A549 (cell line): ENCODE data around the gene FXN. TPM values are rescaled to one million over a fixed set of nuclear protein-coding genes. Genes with fewer than 3 reads are reported as not detected.

Experiments
- ATAC-seq, 2 experiments: fragments of 200-7000 bp in 1 of 2; fragments of >200 bp in 1 of 2; cut with Nextera tagmentation in 1 of 2; cut with Tn5 transposase in 1 of 2; 3 replicates each; pipeline versions ENCODE4 v1.8.0 to v1.9.1; 2018 to 2020; ENCODE audit warnings: mild to moderate bottlenecking in 1 of 2, moderate library complexity in 1 of 2
- CTCF ChIA-PET: fragments of 300-600 bp; sonication (Branson Sonifier 250); formaldehyde crosslinking; extraction: SDS; loops from one replicate; lab custom pipeline; 2021; ENCODE audit warnings: antibody characterized with exemption, inconsistent platforms; lab: Yijun Ruan, JAX
- POLR2A ChIA-PET: fragments of 350-600 bp; formaldehyde crosslinking; extraction: SDS; loops from one replicate; lab custom pipeline; 2021; ENCODE audit warnings: antibody characterized with exemption, inconsistent platforms; lab: Yijun Ruan, JAX
- DNase-seq, 2 experiments: peaks; one replicate each; pipeline versions ENCODE4 v3.0.0 to v3.0.0-alpha.2; 2011 to 2016; ENCODE audit warnings: low read depth in 1 of 2, low spot score in 1 of 2
- FAIRE-seq: peaks from 2 replicates; lab custom pipeline; 2011; peaks lifted over from hg19 to GRCh38; lab: Jason Lieb, UNC
- H3K27ac ChIP-seq, 2 experiments: fragments of >200 bp; sonication (Bioruptor Twin); formaldehyde crosslinking; 3 replicates each; pipeline ENCODE4 v1.5.1; 2016 to 2017
- H3K4me1 ChIP-seq: fragments of >200 bp; sonication (Bioruptor Twin); formaldehyde crosslinking; 3 replicates; pipeline ENCODE4 v1.6.1; 2016
- H3K4me2 ChIP-seq: fragments of >200 bp; sonication (Bioruptor Twin); formaldehyde crosslinking; 3 replicates; pipeline ENCODE4 v1.6.1; 2016
- H3K4me3 ChIP-seq: fragments of >200 bp; sonication (Bioruptor Twin); formaldehyde crosslinking; 3 replicates; pipeline ENCODE4 v1.5.1; 2016
- H3K9me3 ChIP-seq: fragments of >200 bp; sonication (Bioruptor Twin); formaldehyde crosslinking; 3 replicates; pipeline ENCODE4 v1.6.1; 2016
- BHLHE40 ChIP-seq: IDR thresholded peaks from 2 replicates; pipeline ENCODE4 v1.6.1; 2012; ENCODE audit warnings: low read depth, low read length, inconsistent platforms
- CBX8 ChIP-seq: fragments of 200-600 bp; sonication (generic); IDR thresholded peaks from 2 replicates; pipeline ENCODE4 v1.6.1; 2016
- CHD2 ChIP-seq: fragments of 150-350 bp; IDR thresholded peaks from 2 replicates; pipeline ENCODE4 v1.6.1; 2014; ENCODE audit warnings: low read length; ENCODE audit not compliant: partially characterized antibody
- EHF ChIP-seq: fragments of 250-450 bp; sonication (Bioruptor Pico); IDR thresholded peaks from 2 replicates; pipeline ENCODE4 v1.5.0; 2020; ENCODE audit warnings: mild to moderate bottlenecking
- FOSL2 ChIP-seq, 2 experiments: fragments of 450-650 bp in 1 of 2; fragments of >200 bp in 1 of 2; sonication (Bioruptor Twin) in 1 of 2; formaldehyde crosslinking; IDR thresholded peaks; 2 replicates each; pipeline versions ENCODE4 v1.5.0 to v1.6.1; 2016 to 2020; ENCODE audit warnings: mild to moderate bottlenecking in 1 of 2, moderate library complexity in 1 of 2
- HEYL ChIP-seq: fragments of 250-450 bp; sonication (Bioruptor Pico); IDR thresholded peaks from 2 replicates; pipeline ENCODE4 v1.8.0; 2021; ENCODE audit warnings: mild to moderate bottlenecking, moderate library complexity
- HOXA7 ChIP-seq: fragments of 250-450 bp; sonication (Bioruptor Pico); IDR thresholded peaks from 2 replicates; pipeline ENCODE4 v1.5.0; 2020; ENCODE audit warnings: mild to moderate bottlenecking, moderate library complexity
- HOXB5 ChIP-seq: fragments of 250-450 bp; sonication (Bioruptor Pico); IDR thresholded peaks from 2 replicates; pipeline ENCODE4 v1.5.0; 2020; ENCODE audit warnings: mild to moderate bottlenecking, moderate library complexity
- JUN ChIP-seq, 2 experiments: fragments of >200 bp; sonication (Bioruptor Twin); formaldehyde crosslinking; IDR thresholded peaks; 2 replicates in 1 of 2; 3 replicates in 1 of 2; pipeline ENCODE4 v1.6.1; 2016 to 2017
- KDM1A ChIP-seq: fragments of 200-600 bp; sonication (generic); IDR thresholded peaks from 2 replicates; pipeline ENCODE4 v1.6.1; 2016; ENCODE audit warnings: low read depth, mild to moderate bottlenecking
- MAFK ChIP-seq: fragments of 450-650 bp; IDR thresholded peaks from 2 replicates; pipeline ENCODE4 v1.6.1; 2014; ENCODE audit not compliant: partially characterized antibody
- NR3C1 ChIP-seq: fragments of >200 bp; sonication (Bioruptor Twin); formaldehyde crosslinking; IDR thresholded peaks from 3 replicates; pipeline ENCODE4 v1.6.1; 2017
- POLR2A ChIP-seq: IDR thresholded peaks from 2 replicates; pipeline ENCODE4 v1.6.1; 2012; ENCODE audit warnings: mild to moderate bottlenecking, low read length
- POLR2AphosphoS2 ChIP-seq: conservative IDR thresholded peaks from 2 replicates; pipeline ENCODE4 v1.6.1; 2012; ENCODE audit warnings: low read length, improper control_type of control experiment, inconsistent platforms
- RARB ChIP-seq: fragments of 250-450 bp; sonication (Bioruptor Pico); IDR thresholded peaks from 2 replicates; pipeline ENCODE4 v1.8.0; 2021; ENCODE audit warnings: mild to moderate bottlenecking, moderate library complexity
- RNF2 ChIP-seq: fragments of 200-600 bp; sonication (generic); IDR thresholded peaks from 2 replicates; pipeline ENCODE4 v1.6.1; 2016; ENCODE audit warnings: low read depth, mild to moderate bottlenecking, antibody characterized with exemption, moderate library complexity, borderline replicate concordance
- SREBF2 ChIP-seq: fragments of 450-650 bp; IDR thresholded peaks from 2 replicates; pipeline ENCODE4 v1.6.1; 2014; ENCODE audit warnings: mild to moderate bottlenecking, moderate library complexity
- ZC3H11A ChIP-seq: fragments of 450-650 bp; IDR thresholded peaks from 2 replicates; pipeline ENCODE4 v1.6.1; 2014; ENCODE audit warnings: antibody characterized with exemption, mild to moderate bottlenecking
- WGBS: methylation state at CpG from one replicate; pipeline ENCODE4 v1.1.6; 2017; ENCODE audit errors: missing lambda C conversion rate; 5-methylcytosine and 5-hydroxymethylcytosine counted together
- polyA plus RNA-seq, 4 experiments: library from polyadenylated mRNA; depleted of rRNA in 3 of 4; stranded (reverse); fragments of >200 nt; fragmentation: RNase III in 1 of 4; extraction: RNeasy Plus Mini Kit Qiagen cat#74134 plus additional on column Dnase treatment in 1 of 4; gene quantifications; 2 replicates in 3 of 4; 3 replicates in 1 of 4; pipeline ENCODE4 v1.2.3, GENCODE V29; 2011 to 2017
- TF ChIP-seq, protein P1 (sequence below): fragments of >200 bp; sonication (Bioruptor Twin); formaldehyde crosslinking; IDR thresholded peaks from 3 replicates; pipeline ENCODE4 v1.5.1; 2016
- TF ChIP-seq, protein P2 (sequence below): fragments of 150-350 bp; IDR thresholded peaks from 2 replicates; pipeline ENCODE4 v1.6.1; 2014; ENCODE audit warnings: low read depth, mild to moderate bottlenecking, low read length
- TF ChIP-seq, protein P3 (sequence below): IDR thresholded peaks from 2 replicates; pipeline ENCODE4 v1.6.1; 2012; ENCODE audit warnings: low read depth, borderline replicate concordance
- TF ChIP-seq, protein P4 (sequence below): fragments of 250-450 bp; sonication (Bioruptor Pico); IDR thresholded peaks from 2 replicates; pipeline ENCODE4 v1.5.0; 2020; ENCODE audit warnings: low read depth, mild to moderate bottlenecking, moderate library complexity
- TF ChIP-seq, protein P5 (sequence below): fragments of >200 bp; sonication (Bioruptor Twin); formaldehyde crosslinking; IDR thresholded peaks from 3 replicates; pipeline ENCODE4 v1.6.1; 2016

Gene FXN
- polyA plus RNA-seq, 2 of the 4 experiments (the other 2 are of a cell fraction) = 22.5 to 26.0 TPM

DNA sequence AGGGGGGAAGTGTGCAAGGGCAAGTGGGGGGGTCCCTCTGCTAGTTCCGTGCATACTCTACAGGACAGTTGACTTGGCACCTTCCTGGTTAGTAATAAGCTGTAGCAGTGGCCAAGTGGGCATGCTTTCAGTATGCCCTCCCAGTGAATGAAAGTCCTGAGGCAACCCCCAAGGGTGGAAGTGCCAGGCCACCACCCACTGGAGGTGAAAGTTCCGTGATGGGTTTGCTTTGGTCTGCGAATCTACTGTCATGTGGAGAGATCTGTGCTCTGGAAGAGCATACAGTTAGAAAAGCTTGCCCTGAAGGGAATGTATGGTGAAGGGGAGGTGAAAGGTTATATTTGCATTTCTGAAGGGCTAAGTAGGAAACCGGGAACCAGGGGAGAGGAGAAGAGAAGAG lies 10.3 kb downstream of the FXN start:
- ATAC-seq (no peak), DNase-seq (no peak), FAIRE-seq (no peak)
- ChIA-PET CTCF (interaction anchor here (0.8 to 12.4 kb wide), 5 partner anchors 8 to 629 kb away, joined by 3 to 84 read pairs (median 9); partner anchors contain the start of gene FXN), POLR2A (interaction anchor here (0.6 to 1.8 kb wide), 2 partner anchors 10 to 147 kb away, joined by 3 to 6 read pairs; partner anchors contain the start of gene FXN)
- H3K27ac ChIP-seq = no peak overlapping the region
- WGBS = 90% methylated on average over 4 of the region's 4 CpGs
- no peak for TF ChIP-seq MAFK
- TF ChIP-seq HOXA7 (CRISPR knock-in tag) = no peak
- no peak for TF ChIP-seq EHF (CRISPR knock-in tag)
- TF ChIP-seq, protein P1, sequence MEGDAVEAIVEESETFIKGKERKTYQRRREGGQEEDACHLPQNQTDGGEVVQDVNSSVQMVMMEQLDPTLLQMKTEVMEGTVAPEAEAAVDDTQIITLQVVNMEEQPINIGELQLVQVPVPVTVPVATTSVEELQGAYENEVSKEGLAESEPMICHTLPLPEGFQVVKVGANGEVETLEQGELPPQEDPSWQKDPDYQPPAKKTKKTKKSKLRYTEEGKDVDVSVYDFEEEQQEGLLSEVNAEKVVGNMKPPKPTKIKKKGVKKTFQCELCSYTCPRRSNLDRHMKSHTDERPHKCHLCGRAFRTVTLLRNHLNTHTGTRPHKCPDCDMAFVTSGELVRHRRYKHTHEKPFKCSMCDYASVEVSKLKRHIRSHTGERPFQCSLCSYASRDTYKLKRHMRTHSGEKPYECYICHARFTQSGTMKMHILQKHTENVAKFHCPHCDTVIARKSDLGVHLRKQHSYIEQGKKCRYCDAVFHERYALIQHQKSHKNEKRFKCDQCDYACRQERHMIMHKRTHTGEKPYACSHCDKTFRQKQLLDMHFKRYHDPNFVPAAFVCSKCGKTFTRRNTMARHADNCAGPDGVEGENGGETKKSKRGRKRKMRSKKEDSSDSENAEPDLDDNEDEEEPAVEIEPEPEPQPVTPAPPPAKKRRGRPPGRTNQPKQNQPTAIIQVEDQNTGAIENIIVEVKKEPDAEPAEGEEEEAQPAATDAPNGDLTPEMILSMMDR = no peak
- no peak for TF ChIP-seq RNF2
- TF ChIP-seq SREBF2 = no peak
- TF ChIP-seq JUN (IDR thresholded peaks at IDR 0.05) = no peak
- TF ChIP-seq BHLHE40 = no peak
- TF ChIP-seq, protein P2, sequence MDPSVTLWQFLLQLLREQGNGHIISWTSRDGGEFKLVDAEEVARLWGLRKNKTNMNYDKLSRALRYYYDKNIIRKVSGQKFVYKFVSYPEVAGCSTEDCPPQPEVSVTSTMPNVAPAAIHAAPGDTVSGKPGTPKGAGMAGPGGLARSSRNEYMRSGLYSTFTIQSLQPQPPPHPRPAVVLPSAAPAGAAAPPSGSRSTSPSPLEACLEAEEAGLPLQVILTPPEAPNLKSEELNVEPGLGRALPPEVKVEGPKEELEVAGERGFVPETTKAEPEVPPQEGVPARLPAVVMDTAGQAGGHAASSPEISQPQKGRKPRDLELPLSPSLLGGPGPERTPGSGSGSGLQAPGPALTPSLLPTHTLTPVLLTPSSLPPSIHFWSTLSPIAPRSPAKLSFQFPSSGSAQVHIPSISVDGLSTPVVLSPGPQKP = no peak
- TF ChIP-seq CBX8 = no peak
- TF ChIP-seq POLR2AphosphoS2 = no peak
- no peak overlapping the region for H3K4me3 ChIP-seq
- H3K4me1 ChIP-seq = no peaks in the 10 kb centered on the region
- H3K4me2 ChIP-seq = no peak overlapping the region
- no peaks in the 10 kb centered on the region for H3K9me3 ChIP-seq

DNA sequence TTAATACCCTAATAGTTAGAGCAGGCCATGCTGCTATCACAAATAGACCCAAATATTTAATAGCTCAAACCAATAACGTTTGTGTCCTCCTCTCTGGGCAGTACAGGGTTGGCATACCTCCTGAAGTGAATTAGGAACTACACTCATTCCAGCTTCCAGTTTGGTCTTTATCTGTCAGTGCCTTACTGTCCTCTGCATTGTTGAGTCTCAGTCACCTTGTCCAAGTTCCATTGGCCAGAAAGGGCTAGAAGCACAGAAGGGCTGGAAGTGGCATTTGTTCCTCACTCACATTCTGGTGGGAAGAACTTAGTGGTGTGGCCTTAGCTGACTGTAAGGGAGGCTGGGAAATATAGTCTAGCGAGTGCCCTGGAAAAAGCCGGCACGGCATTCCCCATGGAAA lies 11.2 kb downstream of the FXN start:
- Histone ChIP-seq H3K4me3 (no peak overlapping the region), H3K9me3 (no peaks in the 10 kb centered on the region), H3K27ac (no peak overlapping the region), H3K4me1 (no peaks in the 10 kb centered on the region), H3K4me2 (no peak overlapping the region)
- 75% methylated on average over 4 of the region's 4 CpGs for WGBS
- DNase-seq (no peak), ATAC-seq (no peak), FAIRE-seq (no peak)
- ChIA-PET POLR2A (no interaction called here), CTCF (interaction anchor here (1.1 to 12.4 kb wide), 4 partner anchors 7 to 146 kb away, joined by 3 to 84 read pairs (median 16); partner anchors contain the start of gene FXN)
- TF ChIP-seq CHD2 (no peak), CBX8 (no peak), POLR2AphosphoS2 (no peak)
- TF ChIP-seq, protein P3, sequence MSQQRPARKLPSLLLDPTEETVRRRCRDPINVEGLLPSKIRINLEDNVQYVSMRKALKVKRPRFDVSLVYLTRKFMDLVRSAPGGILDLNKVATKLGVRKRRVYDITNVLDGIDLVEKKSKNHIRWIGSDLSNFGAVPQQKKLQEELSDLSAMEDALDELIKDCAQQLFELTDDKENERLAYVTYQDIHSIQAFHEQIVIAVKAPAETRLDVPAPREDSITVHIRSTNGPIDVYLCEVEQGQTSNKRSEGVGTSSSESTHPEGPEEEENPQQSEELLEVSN = no peak

DNA sequence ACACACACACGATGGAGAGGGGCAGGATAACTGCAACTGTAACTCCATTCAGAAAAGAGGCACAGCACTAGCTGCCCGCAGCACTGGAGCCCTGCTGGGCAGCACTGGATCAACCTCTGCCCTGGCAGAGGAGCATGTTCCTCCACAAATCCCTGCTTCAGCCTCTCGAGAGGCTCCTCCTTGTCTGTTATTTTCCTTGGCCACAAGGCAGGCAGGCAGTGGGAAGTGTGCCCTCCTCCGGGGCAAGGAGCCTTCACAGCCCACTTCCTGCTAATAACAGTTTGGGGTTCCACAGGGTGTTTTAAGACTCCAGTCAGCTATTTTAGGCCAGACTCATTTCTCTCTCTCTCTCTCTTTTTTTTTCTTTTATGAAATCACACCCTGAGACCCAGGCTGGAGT lies 11.8 kb downstream of the FXN start:
- ATAC-seq = 0 out of 6 replicates have a peak, but pooled peaks of 1 of the 2 experiments have one; percentile 50
- no peaks in the 10 kb centered on the region for H3K4me1 ChIP-seq
- POLR2A ChIA-PET = no interaction called here
- TF ChIP-seq, protein P4, sequence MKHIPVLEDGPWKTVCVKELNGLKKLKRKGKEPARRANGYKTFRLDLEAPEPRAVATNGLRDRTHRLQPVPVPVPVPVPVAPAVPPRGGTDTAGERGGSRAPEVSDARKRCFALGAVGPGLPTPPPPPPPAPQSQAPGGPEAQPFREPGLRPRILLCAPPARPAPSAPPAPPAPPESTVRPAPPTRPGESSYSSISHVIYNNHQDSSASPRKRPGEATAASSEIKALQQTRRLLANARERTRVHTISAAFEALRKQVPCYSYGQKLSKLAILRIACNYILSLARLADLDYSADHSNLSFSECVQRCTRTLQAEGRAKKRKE (CRISPR knock-in tag) = no peak
- TF ChIP-seq POLR2A (no peak), MAFK (no peak), RARB (no peak), SREBF2 (no peak), HOXB5 (CRISPR knock-in tag) (no peak), RNF2 (no peak), ZC3H11A (no peak), EHF (CRISPR knock-in tag) (no peak), KDM1A (no peak), HEYL (CRISPR knock-in tag) (no peak), JUN (IDR thresholded peaks at IDR 0.05) (no peak), CHD2 (no peak), NR3C1 (no peak), FOSL2 (IDR thresholded peaks at IDR 0.05) (no peak), FOSL2 (CRISPR knock-in tag; IDR thresholded peaks at IDR 0.05) (no peak)
- TF ChIP-seq, protein P5, sequence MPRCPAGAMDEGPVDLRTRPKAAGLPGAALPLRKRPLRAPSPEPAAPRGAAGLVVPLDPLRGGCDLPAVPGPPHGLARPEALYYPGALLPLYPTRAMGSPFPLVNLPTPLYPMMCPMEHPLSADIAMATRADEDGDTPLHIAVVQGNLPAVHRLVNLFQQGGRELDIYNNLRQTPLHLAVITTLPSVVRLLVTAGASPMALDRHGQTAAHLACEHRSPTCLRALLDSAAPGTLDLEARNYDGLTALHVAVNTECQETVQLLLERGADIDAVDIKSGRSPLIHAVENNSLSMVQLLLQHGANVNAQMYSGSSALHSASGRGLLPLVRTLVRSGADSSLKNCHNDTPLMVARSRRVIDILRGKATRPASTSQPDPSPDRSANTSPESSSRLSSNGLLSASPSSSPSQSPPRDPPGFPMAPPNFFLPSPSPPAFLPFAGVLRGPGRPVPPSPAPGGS = no peak
- TF ChIP-seq, all 56 proteins: peak for 0
- Histone ChIP-seq H3K9me3 (no peaks in the 10 kb centered on the region), H3K4me3 (no peak overlapping the region), H3K4me2 (no peak overlapping the region), H3K27ac (no peak overlapping the region)
- FAIRE-seq = no peak
- WGBS = 75% methylated on average over 4 of the region's 4 CpGs
- DNase-seq = no peak
- CTCF ChIA-PET = interaction anchor here (0.6 to 12.4 kb wide), 3 partner anchors 12 to 145 kb away, joined by 4 to 84 read pairs (median 24); partner anchors contain the start of gene FXN
